Inflammatory macrophage (primary cell): ENCODE measurements around the gene MRLN.
"Not testable (repeated sequence)": the region's sequence is repeated elsewhere in the genome, so short reads cannot be mapped to it uniquely, and the experiment has no call there.

Experiments used
- DNase-seq, 2 donors: peaks; one replicate each; pipeline ENCODE4 v3.0.0-alpha.2; 2020 to 2022

MRLN gene

GRCh38 chr10:59744762-59745161 lies 8.5 kb downstream of the MRLN start:
- DNase-seq = not testable (repeated sequence)

- not testable (repeated sequence) for DNase-seq
Measured at GRCh38 chr10:59744156-59744555, 9.1 kb downstream of the MRLN start.

GRCh38 chr10:59741583-59741982 lies 11.7 kb downstream of the MRLN start:
- DNase-seq = no peak

- DNase-seq = no peak
Measured at GRCh38 chr10:59741048-59741447, 12.2 kb downstream of the MRLN start.

- DNase-seq = no peak
Measured at GRCh38 chr10:59736749-59737148, 16.5 kb downstream of the MRLN start.

- no peak for DNase-seq
Measured at GRCh38 chr10:59735296-59735695, 18.0 kb downstream of the MRLN start.

GRCh38 chr10:59734014-59734462 lies 19.2 kb downstream of the MRLN start:
- no peak for DNase-seq

GRCh38 chr10:59733321-59734013 lies 19.8 kb downstream of the MRLN start:
- DNase-seq = not testable (repeated sequence)

GRCh38 chr10:59732849-59733248 lies 20.4 kb downstream of the MRLN start:
- not testable (repeated sequence) for DNase-seq

- not testable (repeated sequence) for DNase-seq
Measured at GRCh38 chr10:59729167-59729566, 24.1 kb downstream of the MRLN start.

- DNase-seq = no peak
Measured at GRCh38 chr10:59724098-59724938, 28.9 kb downstream of the MRLN start.

GRCh38 chr10:59720377-59720776 lies 32.9 kb downstream of the MRLN start:
- no peak for DNase-seq

GRCh38 chr10:59719374-59719773 lies 33.9 kb downstream of the MRLN start:
- DNase-seq = no peak

GRCh38 chr10:59718257-59718656 lies 35.0 kb downstream of the MRLN start:
- no peak for DNase-seq

- no peak for DNase-seq
Measured at GRCh38 chr10:59713196-59713821, 39.9 kb downstream of the MRLN start.

- DNase-seq = no peak
Measured at GRCh38 chr10:59711871-59712494, 41.3 kb downstream of the MRLN start.

- DNase-seq = no peak
Measured at GRCh38 chr10:59709395-59710125, 43.7 kb downstream of the MRLN start, which contains the start of gene SLC16A9. Gene SLC16A9 (minus strand): TSS chr10:59709850. CDS start chr10:59684291, 25,559 bp downstream.

- no peak for DNase-seq
Measured at GRCh38 chr10:59708816-59709394, 44.4 kb downstream of the MRLN start.

GRCh38 chr10:59706851-59707797 lies 46.1 kb downstream of the MRLN start:
- no peak for DNase-seq

GRCh38 chr10:59705931-59706330 lies 47.3 kb downstream of the MRLN start:
- DNase-seq = no peak
